Omental fat pad (tissue), 4 donors: ENCODE data around the gene SF3B2. TPM values are rescaled to one million over a fixed set of nuclear protein-coding genes. Genes with fewer than 3 reads are reported as not detected.
"Not testable (repeated sequence)": the region's sequence is repeated elsewhere in the genome, so short reads cannot be mapped to it uniquely, and the experiment has no call there.

Source experiments
- ATAC-seq: fragments of 150-250 bp; one replicate; pipeline ENCODE4 v1.9.1; 2016; ENCODE audit warnings: mild to moderate bottlenecking, moderate library complexity; ENCODE audit not compliant: low FRiP score
- DNase-seq: peaks from one replicate; pipeline ENCODE4 v3.0.0-alpha.2; 2019; ENCODE audit warnings: low spot score
- total RNA-seq, 4 donors: library from RNA; depleted of rRNA; stranded (reverse); fragments of >200 nt; gene quantifications; one replicate each; pipeline ENCODE4 v1.1.0, GENCODE V29; 2016
- TF ChIP-seq, protein P1 (sequence below), 3 donors: fragments of 450-650 bp; IDR thresholded peaks; one replicate each; pipeline ENCODE4 v1.5.1; 2016 to 2017; ENCODE audit warnings: antibody characterized with exemption in 3 of 3, mild to moderate bottlenecking in 3 of 3, moderate library complexity in 2 of 3

SF3B2 gene
- total RNA-seq, 4 donors from 2014 or later = 98.9 to 173 (median 140) TPM

DNA sequence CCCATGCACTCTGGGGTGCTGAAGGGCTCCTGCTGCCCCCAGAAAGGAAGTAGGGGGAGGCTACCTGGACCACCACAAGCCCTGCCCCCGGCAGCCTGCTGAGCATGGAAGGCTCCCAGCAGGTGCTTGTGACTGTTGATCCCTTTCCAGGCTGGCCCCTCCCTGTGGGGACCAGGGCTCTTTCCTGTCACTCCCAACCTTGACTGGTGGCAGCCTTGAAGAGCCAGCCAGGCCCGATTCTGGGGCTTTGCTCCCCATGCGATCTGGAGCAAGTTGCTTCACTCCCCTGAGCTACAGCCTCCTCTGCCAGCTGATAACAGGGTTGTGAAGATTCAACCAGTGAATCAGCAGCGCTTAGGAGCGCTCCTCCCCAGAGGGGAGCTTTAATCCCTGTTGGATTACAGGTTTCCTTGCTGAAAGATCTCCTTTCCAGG, 44.9 kb upstream of the SF3B2 start:
- ATAC-seq (no peak), DNase-seq (no peak)
- TF ChIP-seq, protein P1, sequence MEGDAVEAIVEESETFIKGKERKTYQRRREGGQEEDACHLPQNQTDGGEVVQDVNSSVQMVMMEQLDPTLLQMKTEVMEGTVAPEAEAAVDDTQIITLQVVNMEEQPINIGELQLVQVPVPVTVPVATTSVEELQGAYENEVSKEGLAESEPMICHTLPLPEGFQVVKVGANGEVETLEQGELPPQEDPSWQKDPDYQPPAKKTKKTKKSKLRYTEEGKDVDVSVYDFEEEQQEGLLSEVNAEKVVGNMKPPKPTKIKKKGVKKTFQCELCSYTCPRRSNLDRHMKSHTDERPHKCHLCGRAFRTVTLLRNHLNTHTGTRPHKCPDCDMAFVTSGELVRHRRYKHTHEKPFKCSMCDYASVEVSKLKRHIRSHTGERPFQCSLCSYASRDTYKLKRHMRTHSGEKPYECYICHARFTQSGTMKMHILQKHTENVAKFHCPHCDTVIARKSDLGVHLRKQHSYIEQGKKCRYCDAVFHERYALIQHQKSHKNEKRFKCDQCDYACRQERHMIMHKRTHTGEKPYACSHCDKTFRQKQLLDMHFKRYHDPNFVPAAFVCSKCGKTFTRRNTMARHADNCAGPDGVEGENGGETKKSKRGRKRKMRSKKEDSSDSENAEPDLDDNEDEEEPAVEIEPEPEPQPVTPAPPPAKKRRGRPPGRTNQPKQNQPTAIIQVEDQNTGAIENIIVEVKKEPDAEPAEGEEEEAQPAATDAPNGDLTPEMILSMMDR (IDR thresholded peaks at IDR 0.05) = no peak

DNA sequence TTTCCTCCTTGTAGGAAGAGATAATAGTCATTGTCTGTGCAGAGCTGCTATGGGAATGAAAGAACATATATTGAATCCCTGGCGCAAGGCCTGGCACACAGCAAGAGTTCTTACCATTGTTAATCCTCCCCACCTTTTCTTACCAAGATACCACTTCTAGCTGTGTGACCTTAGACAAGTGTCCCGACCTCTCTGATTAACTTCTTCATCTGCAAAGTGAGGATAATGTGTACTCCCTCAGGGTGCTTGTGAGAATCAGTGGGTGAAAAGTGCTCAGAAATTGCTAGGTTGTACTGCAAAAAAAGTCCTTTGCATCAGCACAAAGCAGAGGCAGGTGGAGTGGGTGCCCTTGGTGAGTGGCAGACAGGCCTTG, 44.1 kb upstream of the SF3B2 start:
- no peak for ATAC-seq
- no peak for DNase-seq
- TF ChIP-seq, protein P1 (IDR thresholded peaks at IDR 0.05) = no peak

DNA sequence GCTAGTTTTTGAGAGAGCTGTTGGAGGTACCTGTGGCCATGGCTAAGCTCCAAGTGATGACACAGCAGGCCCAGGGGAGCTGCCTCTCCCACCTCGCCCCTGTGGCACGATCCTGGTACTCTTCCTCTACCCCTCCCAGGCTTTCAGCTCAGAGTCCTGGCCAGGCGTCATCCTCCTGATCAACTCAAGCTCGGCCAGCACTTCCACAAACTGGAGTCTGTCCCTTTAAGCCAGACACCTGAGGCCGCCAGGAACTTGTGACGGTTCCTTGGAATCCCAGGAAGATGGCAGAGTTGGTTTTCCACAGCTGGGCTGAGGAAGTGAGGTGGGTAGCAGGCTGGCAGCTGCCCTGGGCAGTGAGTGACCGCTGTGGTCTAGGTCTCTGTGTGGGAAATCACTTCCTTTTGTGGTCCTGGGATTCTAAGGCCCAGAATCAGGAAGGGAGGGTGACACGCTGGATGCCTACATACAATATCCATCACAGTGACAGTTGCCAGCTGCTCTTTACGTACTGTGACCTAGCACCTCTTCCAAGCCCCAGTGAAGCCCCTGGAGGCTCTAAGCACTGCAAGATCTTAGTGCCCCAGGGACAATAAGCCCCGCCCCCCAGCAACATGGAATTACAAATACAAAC, 43.6 kb upstream of the SF3B2 start:
- TF ChIP-seq, protein P1 (IDR thresholded peaks at IDR 0.05) = no peak
- ATAC-seq (no peak), DNase-seq (no peak)

DNA sequence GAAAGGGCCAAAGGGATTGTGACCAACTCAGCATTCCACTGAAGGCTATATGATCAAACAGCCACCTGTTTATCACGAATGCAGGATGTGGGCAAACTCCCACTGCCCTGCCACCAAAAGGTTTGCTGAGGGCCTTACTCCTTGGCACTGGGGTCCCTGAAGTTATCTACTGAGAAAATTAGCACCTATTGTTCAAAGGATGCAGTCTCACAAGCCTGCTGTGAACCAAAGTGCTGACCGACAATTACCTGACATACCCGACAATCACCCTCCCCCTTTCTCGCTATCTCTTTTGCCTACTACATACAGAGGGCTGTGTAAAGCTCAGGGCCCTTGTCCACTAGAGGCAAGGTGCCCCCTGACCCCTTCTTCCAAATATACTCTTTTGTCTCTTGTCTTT, 42.1 kb upstream of the SF3B2 start:
- DNase-seq, ATAC-seq: not testable (repeated sequence)

DNA sequence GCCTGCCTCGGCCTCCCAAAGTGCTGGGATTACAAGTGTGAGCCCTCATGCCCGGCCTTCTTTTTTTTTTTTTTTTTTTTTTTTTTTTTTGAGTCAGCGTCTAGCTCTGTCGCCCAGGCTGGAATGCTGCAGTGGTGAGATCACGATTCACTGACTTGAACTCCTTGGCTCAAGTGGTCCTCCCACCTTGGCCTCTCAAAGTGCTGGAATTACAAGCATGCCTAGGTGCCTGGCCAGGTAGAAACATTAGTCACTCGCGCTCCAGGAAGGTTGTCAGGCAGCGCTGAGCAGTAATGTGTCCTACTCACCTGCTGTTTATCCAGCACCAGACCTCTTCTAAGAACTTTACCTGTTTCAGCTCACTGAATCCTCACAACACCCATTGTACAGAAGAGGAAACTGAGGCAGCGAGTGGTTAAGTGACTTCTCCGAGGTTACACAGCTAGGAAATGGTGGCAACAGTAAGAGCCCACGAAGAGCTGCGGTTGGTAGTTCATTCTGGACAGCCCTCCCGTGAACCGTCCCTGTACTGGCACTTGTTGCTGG, 40.9 kb upstream of the SF3B2 start:
- ATAC-seq (no peak), DNase-seq (no peak)
- TF ChIP-seq, protein P1 (IDR thresholded peaks at IDR 0.05) = no peak

DNA sequence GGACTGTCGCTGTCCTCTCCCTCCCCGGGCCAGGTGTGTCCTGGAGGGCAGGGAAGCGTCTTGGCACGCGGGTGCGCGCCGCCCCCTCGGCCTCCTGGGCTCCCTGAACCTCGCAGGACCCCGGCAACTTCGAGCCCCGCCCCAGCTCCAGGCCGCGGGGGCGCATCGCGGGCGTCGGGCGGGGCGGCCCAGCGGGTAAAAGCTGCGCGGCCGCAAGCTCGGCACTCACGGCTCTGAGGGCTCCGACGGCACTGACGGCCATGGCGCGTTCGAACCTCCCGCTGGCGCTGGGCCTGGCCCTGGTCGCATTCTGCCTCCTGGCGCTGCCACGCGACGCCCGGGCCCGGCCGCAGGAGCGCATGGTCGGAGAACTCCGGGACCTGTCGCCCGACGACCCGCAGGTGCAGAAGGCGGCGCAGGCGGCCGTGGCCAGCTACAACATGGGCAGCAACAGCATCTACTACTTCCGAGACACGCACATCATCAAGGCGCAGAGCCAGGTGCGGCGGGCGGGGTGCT, 40.3 kb upstream of the SF3B2 start, which contains the start of gene CST6:
Gene CST6 (plus strand): TSS at position 224 of the 519 bp plus-strand sequence. CDS start 37 bp downstream, at position 261.
- TF ChIP-seq, protein P1 (IDR thresholded peaks at IDR 0.05) = no peak
- DNase-seq = no peak
- no peak for ATAC-seq

DNA sequence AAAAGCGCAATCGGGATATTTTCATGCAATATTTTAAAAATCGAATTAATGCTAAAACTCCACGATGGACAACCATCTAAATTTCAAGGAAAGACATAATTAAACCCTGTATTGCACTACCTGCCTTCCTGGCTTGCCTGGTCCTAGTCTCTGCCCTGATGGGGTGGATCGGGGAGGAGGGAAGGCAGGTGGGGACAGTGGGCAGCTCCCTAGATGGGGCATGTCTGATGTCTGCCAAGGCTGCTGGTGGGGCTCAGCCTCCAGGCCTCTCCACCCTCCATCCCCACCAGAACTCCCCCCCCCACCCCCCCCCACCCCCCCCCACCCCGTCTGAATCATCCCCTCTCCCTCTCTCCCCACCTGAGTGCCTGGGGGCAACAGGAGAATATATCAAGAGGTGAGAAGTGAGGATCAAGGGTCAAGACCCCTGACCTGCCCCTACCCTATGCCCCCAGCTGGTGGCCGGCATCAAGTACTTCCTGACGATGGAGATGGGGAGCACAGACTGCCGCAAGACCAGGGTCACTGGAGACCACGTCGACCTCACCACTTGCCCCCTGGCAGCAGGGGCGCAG, 39.7 kb upstream of the SF3B2 start:
- no peak for ATAC-seq
- no peak for DNase-seq
- TF ChIP-seq, protein P1 (IDR thresholded peaks at IDR 0.05) = no peak
